OCI-LY1 (cell line): ENCODE measurements around the gene SLC9A9.

Experiments used
- EZH2 ChIP-seq: fragments of 200-600 bp; sonication (generic), shearing (Covaris generic); IDR thresholded peaks from 2 replicates; pipeline ENCODE4 v1.8.0; 2017; ENCODE audit warnings: borderline replicate concordance, mixed run types, mild to moderate bottlenecking, antibody characterized with exemption, low read length, moderate library complexity, mixed read lengths
- TF ChIP-seq, protein P1 (sequence below): fragments of 200-600 bp; sonication (generic), shearing (Covaris generic); IDR thresholded peaks from 2 replicates; pipeline ENCODE4 v1.5.1; 2017; ENCODE audit warnings: mild to moderate bottlenecking, antibody characterized with exemption, low read length, moderate library complexity, mixed read lengths

- no peak for TF ChIP-seq EZH2
- TF ChIP-seq, protein P1, sequence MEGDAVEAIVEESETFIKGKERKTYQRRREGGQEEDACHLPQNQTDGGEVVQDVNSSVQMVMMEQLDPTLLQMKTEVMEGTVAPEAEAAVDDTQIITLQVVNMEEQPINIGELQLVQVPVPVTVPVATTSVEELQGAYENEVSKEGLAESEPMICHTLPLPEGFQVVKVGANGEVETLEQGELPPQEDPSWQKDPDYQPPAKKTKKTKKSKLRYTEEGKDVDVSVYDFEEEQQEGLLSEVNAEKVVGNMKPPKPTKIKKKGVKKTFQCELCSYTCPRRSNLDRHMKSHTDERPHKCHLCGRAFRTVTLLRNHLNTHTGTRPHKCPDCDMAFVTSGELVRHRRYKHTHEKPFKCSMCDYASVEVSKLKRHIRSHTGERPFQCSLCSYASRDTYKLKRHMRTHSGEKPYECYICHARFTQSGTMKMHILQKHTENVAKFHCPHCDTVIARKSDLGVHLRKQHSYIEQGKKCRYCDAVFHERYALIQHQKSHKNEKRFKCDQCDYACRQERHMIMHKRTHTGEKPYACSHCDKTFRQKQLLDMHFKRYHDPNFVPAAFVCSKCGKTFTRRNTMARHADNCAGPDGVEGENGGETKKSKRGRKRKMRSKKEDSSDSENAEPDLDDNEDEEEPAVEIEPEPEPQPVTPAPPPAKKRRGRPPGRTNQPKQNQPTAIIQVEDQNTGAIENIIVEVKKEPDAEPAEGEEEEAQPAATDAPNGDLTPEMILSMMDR: no peak
Measured at GRCh38 chr3:143437405-143437804, 410.9 kb downstream of the SLC9A9 start.
